Gastroesophageal sphincter (tissue), 3 donors: ENCODE data around the gene KIRREL3.
A peak's percentile ranks its signal among the peaks of the same experiment; 100 is the strongest.

Experiments
- CTCF ChIP-seq, 4 experiments: fragments of 200-600 bp in 2 of 4; fragments of 450-650 bp in 2 of 4; sonication (generic) in 1 of 4; IDR thresholded peaks; one replicate each; pipeline ENCODE4 v1.5.1; 2017 to 2019; ENCODE audit warnings: antibody characterized with exemption in 4 of 4, mild to moderate bottlenecking in 2 of 4, moderate library complexity in 2 of 4
- EP300 ChIP-seq: sonication (generic); formaldehyde crosslinking; IDR thresholded peaks from one replicate; pipeline ENCODE4 v1.6.1; 2017; ENCODE audit warnings: antibody characterized with exemption, mild to moderate bottlenecking
- POLR2A ChIP-seq, 2 donors: fragments of 450-650 bp; IDR thresholded peaks; one replicate each; pipeline ENCODE4 v1.6.1; 2017; ENCODE audit warnings: antibody characterized with exemption in 2 of 2, mild to moderate bottlenecking in 2 of 2, moderate library complexity in 1 of 2
- POLR2AphosphoS5 ChIP-seq: sonication (generic); formaldehyde crosslinking; IDR thresholded peaks from one replicate; pipeline ENCODE4 v1.6.1; 2017; ENCODE audit warnings: antibody characterized with exemption

- TF ChIP-seq CTCF (IDR thresholded peaks at IDR 0.05) (no peak), POLR2A (IDR thresholded peaks at IDR 0.05) (no peak), EP300 (no peak), POLR2AphosphoS5 (peak; percentile 29)
Observed at GRCh38 chr11:126585774-126586491, 414.6 kb downstream of the KIRREL3 start.
